WERI-Rb-1 (cell line): ENCODE results near the gene RHOXF1.
"Not testable (repeated sequence)": the region's sequence is repeated elsewhere in the genome, so short reads cannot be mapped to it uniquely, and the experiment has no call there.

Experiments
- DNase-seq: peaks from one replicate; pipeline ENCODE4 v3.0.0-alpha.2; 2020
- H3K27ac ChIP-seq: fragments of 250-450 bp; sonication (Bioruptor Pico); 2 replicates; pipeline ENCODE4 v1.5.1; 2020; ENCODE audit warnings: mild to moderate bottlenecking, moderate library complexity
- H3K27me3 ChIP-seq: fragments of 250-450 bp; sonication (Bioruptor Pico); 2 replicates; pipeline ENCODE4 v1.5.1; 2021; ENCODE audit warnings: mild to moderate bottlenecking, low read depth, moderate library complexity; ENCODE audit not compliant: insufficient read depth, severe bottlenecking
- H3K36me3 ChIP-seq: fragments of 250-450 bp; sonication (Bioruptor Pico); 2 replicates; pipeline ENCODE4 v1.5.1; 2020; ENCODE audit warnings: mild to moderate bottlenecking, moderate library complexity
- H3K4me3 ChIP-seq: 2 replicates; pipeline ENCODE4 v1.5.1; 2011; ENCODE audit warnings: low read depth, mild to moderate bottlenecking, control low read depth, low read length
- H3K9me3 ChIP-seq: fragments of 250-450 bp; sonication (Bioruptor Pico); 2 replicates; pipeline ENCODE4 v1.5.1; 2021; ENCODE audit warnings: mild to moderate bottlenecking, moderate library complexity; ENCODE audit not compliant: severe bottlenecking
- TF ChIP-seq, protein P1 (sequence below): IDR thresholded peaks from 2 replicates; pipeline ENCODE4 v1.5.1; 2011; ENCODE audit warnings: low read depth, mild to moderate bottlenecking, control low read depth, inconsistent platforms, low read length

RHOXF1 gene

DNA sequence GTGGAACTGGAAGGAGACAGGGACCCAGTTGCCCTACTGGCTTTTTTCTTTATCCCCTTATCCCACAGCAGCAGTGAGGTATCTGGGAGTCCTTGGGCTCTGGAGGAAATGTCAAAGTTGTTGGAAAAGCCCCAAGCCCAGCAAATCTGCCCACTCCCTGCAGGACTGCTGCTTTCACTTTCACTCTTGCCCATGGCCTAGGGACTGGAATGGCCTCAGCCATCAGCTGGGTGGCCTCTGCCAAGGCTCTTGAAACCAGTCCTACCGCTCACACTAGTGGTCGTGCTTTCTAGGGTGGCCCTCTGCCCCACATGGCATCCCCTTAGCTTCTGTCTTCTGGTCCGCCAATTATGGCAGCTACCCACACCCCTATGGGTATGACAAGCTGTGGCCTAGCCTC, 9.7 kb upstream of the RHOXF1 start:
- TF ChIP-seq, protein P1, sequence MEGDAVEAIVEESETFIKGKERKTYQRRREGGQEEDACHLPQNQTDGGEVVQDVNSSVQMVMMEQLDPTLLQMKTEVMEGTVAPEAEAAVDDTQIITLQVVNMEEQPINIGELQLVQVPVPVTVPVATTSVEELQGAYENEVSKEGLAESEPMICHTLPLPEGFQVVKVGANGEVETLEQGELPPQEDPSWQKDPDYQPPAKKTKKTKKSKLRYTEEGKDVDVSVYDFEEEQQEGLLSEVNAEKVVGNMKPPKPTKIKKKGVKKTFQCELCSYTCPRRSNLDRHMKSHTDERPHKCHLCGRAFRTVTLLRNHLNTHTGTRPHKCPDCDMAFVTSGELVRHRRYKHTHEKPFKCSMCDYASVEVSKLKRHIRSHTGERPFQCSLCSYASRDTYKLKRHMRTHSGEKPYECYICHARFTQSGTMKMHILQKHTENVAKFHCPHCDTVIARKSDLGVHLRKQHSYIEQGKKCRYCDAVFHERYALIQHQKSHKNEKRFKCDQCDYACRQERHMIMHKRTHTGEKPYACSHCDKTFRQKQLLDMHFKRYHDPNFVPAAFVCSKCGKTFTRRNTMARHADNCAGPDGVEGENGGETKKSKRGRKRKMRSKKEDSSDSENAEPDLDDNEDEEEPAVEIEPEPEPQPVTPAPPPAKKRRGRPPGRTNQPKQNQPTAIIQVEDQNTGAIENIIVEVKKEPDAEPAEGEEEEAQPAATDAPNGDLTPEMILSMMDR, result no peak
- Histone ChIP-seq H3K36me3 (no peaks in the 10 kb centered on the region), H3K27ac (no peak overlapping the region), H3K4me3 (no peak overlapping the region), H3K9me3 (no peaks in the 10 kb centered on the region), H3K27me3 (no peaks in the 10 kb centered on the region)
- no peak for DNase-seq

DNA sequence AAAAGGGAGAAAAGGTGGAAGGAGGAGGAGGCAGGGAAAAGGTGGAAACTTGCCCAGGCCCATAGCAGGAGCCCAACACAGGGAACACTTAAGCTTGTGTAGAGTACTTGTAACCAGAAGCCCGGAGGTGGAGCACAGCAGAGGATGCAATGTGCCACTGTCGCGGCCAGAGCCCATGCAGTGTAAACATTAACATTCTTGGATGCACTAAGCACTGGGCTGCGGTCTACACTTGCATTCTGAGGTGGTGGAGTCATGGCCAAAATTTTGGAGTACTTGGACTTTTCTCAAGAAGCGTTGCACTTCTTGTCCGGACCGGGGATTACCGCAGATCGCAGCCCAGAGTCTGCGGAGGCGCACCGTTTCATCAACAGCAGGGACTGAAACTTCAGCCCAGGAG, 4.5 kb upstream of the RHOXF1 start:
- no peak for DNase-seq
- TF ChIP-seq, protein P1, result no peak
- no peaks in the 10 kb centered on the region for H3K36me3 ChIP-seq
- H3K4me3 ChIP-seq, result no peak overlapping the region
- H3K9me3 ChIP-seq, result no peaks in the 10 kb centered on the region
- H3K27ac ChIP-seq, result no peak overlapping the region
- H3K27me3 ChIP-seq, result no peaks in the 10 kb centered on the region

DNA sequence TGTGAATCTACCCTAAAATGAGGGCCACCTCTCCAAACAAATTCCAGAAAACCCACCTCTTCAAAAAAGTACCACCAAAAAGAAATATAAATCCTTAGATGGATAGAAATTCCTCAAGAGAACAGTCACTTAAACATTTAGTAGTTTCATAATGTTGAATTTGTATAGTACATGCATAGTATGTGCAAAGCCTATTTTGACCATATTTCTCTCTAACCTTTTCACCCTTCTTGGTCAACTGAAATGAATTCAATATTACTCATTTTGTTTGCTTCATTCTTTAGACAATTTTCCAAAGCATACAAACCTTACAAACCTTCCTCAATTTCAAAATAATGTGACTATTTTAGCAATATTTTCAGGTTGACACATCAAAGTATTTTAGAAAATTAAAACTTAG, 4.1 kb downstream of the RHOXF1 start:
- Histone ChIP-seq H3K9me3 (no peaks in the 10 kb centered on the region), H3K36me3 (no peaks in the 10 kb centered on the region), H3K27me3 (no peaks in the 10 kb centered on the region), H3K4me3 (no peak overlapping the region), H3K27ac (no peak overlapping the region)
- DNase-seq, result no peak
- TF ChIP-seq, protein P1, result no peak

DNA sequence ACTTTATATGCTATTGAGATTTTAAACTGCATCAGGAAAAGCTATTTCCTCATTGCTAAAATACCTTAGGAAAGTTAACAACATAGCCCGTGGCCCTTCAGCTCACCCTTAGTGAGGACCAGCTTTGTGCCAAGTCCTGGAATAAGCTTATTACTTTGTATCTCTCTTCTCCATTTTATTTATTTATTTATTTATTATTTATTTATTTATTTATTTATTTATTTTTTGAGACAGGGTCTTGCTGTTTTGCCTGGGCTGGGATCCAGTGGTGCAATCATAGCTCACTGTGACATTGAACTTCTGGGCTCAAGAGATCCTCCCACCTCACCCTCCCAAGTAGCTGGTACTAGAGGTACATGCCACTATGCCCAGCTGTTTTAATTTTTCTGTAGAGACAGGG, 6.3 kb downstream of the RHOXF1 start:
- DNase-seq, result no peak
- Histone ChIP-seq H3K9me3 (peaks cover 3% of the 10 kb centered on the region), H3K27ac (no peak overlapping the region), H3K36me3 (no peaks in the 10 kb centered on the region), H3K27me3 (no peaks in the 10 kb centered on the region), H3K4me3 (no peak overlapping the region)
- TF ChIP-seq, protein P1, result no peak

DNA sequence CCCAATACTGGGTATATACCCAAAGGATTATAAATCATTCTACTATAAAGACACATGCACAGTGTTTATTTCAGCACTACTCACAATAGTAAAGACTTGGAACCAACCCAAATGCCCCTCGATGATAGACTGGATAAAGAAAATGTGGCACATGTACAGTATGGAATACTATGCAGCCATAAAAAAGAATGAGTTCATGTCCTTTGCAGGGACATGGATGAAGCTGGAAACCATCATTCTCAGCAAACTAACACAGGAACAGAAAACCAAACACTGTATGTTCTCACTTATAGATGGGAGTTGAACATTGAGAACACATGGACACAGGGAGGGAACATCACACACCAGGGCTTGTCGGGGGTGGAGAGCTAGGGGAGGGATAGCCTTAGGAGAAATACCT, 11.0 kb downstream of the RHOXF1 start:
- not testable (repeated sequence) for H3K36me3 ChIP-seq, H3K27me3 ChIP-seq, H3K27ac ChIP-seq, H3K4me3 ChIP-seq, DNase-seq
- H3K9me3 ChIP-seq, result peaks cover 11% of the 10 kb centered on the region

DNA sequence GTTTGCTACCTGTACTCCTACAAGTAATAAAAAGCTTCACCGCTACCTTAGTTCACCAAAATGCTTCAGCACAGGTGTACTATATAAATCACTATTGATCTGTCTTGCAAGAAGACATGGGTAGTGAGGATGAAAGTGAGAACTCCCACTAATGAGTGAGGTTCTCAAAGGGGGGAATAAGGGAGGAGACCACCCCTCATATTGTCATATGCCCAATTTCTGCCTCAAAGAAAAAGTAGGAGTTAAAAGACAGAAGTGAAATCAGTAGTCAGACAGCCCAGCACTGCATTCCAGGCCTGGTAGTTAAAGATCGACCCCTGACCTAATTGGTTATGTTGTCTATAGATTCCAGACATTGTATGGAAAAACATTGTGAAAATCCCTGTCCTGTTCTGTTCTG, 14.7 kb downstream of the RHOXF1 start:
- H3K27me3 ChIP-seq, H3K36me3 ChIP-seq, DNase-seq, H3K4me3 ChIP-seq, H3K27ac ChIP-seq: not testable (repeated sequence)
- peaks cover 11% of the 10 kb centered on the region for H3K9me3 ChIP-seq

DNA sequence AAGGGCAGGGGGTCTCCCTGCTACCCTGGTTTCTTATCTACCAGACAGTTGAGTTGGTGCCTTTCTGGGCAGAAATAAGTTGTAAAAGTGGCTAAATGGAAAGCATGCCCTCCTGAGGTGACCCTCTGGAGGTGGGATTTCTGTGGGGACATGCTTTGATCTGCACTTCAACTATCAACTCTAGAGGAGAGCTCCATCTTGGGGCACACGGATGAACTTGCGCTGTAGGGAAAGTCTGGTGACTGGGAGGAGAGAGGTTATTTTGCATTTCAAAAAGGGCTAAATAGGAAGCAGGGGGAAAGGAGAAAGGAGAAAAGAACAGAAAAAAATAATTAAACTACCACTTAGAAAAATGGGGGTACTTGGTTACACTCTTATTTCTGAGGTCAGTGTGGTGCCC, 25.5 kb downstream of the RHOXF1 start:
- no peak for DNase-seq
- Histone ChIP-seq H3K36me3 (no peaks in the 10 kb centered on the region), H3K27me3 (peaks cover 9% of the 10 kb centered on the region), H3K27ac (no peak overlapping the region), H3K9me3 (no peaks in the 10 kb centered on the region), H3K4me3 (no peak overlapping the region)
- TF ChIP-seq, protein P1, result peak; percentile 40
